GM23248 (cell line): ENCODE measurements around the gene OR5B2. TPM values are rescaled to one million over a fixed set of nuclear protein-coding genes. Genes with fewer than 3 reads are reported as not detected.

ENCODE experiments used
- DNase-seq: peaks from one replicate; pipeline ENCODE4 v3.0.0-alpha.2; 2015
- H2AFZ ChIP-seq: fragments of 200-600 bp; sonication (generic); 2 replicates; pipeline ENCODE4 v1.6.1; 2016; ENCODE audit warnings: antibody characterized with exemption
- H3F3A ChIP-seq: fragments of 200-600 bp; sonication (generic); 2 replicates; pipeline ENCODE4 v1.6.1; 2016; ENCODE audit warnings: mild to moderate bottlenecking, antibody characterized with exemption, mixed run types; ENCODE audit not compliant: insufficient read depth
- H3K27ac ChIP-seq: fragments of 200-600 bp; sonication (generic); 2 replicates; pipeline ENCODE4 v1.5.1; 2016; ENCODE audit warnings: mild to moderate bottlenecking
- H3K27me3 ChIP-seq: fragments of 200-600 bp; sonication (generic); replicated peaks from 2 replicates; pipeline ENCODE4 v1.6.1; 2016; ENCODE audit warnings: mild to moderate bottlenecking; ENCODE audit not compliant: insufficient read depth
- H3K36me3 ChIP-seq: fragments of 200-600 bp; sonication (generic); 2 replicates; pipeline ENCODE4 v1.6.1; 2016; ENCODE audit warnings: low read depth, mild to moderate bottlenecking
- H3K4me1 ChIP-seq: fragments of 200-600 bp; sonication (generic); 2 replicates; pipeline ENCODE4 v1.6.1; 2016; ENCODE audit warnings: mild to moderate bottlenecking; ENCODE audit not compliant: insufficient read depth
- H3K4me2 ChIP-seq: fragments of 200-600 bp; sonication (generic); one replicate; pipeline ENCODE4 v1.6.1; 2016; ENCODE audit warnings: mild to moderate bottlenecking; ENCODE audit not compliant: unreplicated experiment
- H3K4me3 ChIP-seq: fragments of 200-600 bp; sonication (generic); 2 replicates; pipeline ENCODE4 v1.5.1; 2016; ENCODE audit warnings: mild to moderate bottlenecking
- H3K79me2 ChIP-seq: fragments of 200-600 bp; sonication (generic); 2 replicates; pipeline ENCODE4 v1.6.1; 2016; ENCODE audit warnings: mild to moderate bottlenecking; ENCODE audit not compliant: insufficient read depth
- H3K9ac ChIP-seq: fragments of 200-600 bp; sonication (generic); 2 replicates; pipeline ENCODE4 v1.6.1; 2016; ENCODE audit warnings: mild to moderate bottlenecking
- H3K9me2 ChIP-seq: fragments of 200-600 bp; sonication (generic); 2 replicates; pipeline ENCODE4 v1.6.1; 2016; ENCODE audit warnings: mixed run types, mild to moderate bottlenecking, moderate library complexity; ENCODE audit not compliant: insufficient read depth
- H3K9me3 ChIP-seq: fragments of 200-600 bp; sonication (generic); one replicate; pipeline ENCODE4 v1.6.1; 2017; ENCODE audit warnings: low read depth
- H4K20me1 ChIP-seq: fragments of 200-600 bp; sonication (generic); 2 replicates; pipeline ENCODE4 v1.6.0; 2016; ENCODE audit not compliant: insufficient read depth
- EZH2 ChIP-seq: fragments of 200-600 bp; sonication (generic); IDR thresholded peaks from 2 replicates; pipeline ENCODE4 v1.6.1; 2018; ENCODE audit warnings: antibody characterized with exemption, mild to moderate bottlenecking; ENCODE audit not compliant: insufficient read depth, poor library complexity, severe bottlenecking
- EZH2phosphoT487 ChIP-seq: fragments of 200-600 bp; sonication (generic); IDR thresholded peaks from 2 replicates; pipeline ENCODE4 v1.6.1; 2018; ENCODE audit warnings: antibody characterized with exemption, moderate library complexity, mild to moderate bottlenecking, low read depth; ENCODE audit not compliant: insufficient read depth
- WGBS, 2 experiments: methylation state at CpG; one replicate each; pipeline ENCODE4 v1.1.6; 2015 to 2017; ENCODE audit warnings: low lambda C conversion rate in 2 of 2, low coverage in 1 of 2; ENCODE audit errors: missing lambda C conversion rate in 2 of 2; 5-methylcytosine and 5-hydroxymethylcytosine counted together
- in situ Hi-C: fragments of 300-500 bp; cut with MboI; formaldehyde crosslinking; loops from 2 replicates; pipeline ENCODE4 v1.15.0; 2020
- polyA plus RNA-seq: library from polyadenylated mRNA; unstranded; fragments of >200 nt; fragmentation: Nextera tagmentation; extraction: Ambion mirVana; gene quantifications from 2 replicates; pipeline ENCODE4 v1.2.1, GENCODE V29; 2016
- total RNA-seq: library from RNA; depleted of rRNA; stranded (reverse); fragments of >200 nt; shearing (Covaris generic); gene quantifications from 2 replicates; pipeline ENCODE4 v1.2.3, GENCODE V29; 2014

Gene OR5B2
- total and polyA plus RNA-seq, 2 experiments from 2014 or later, result not detected

DNA sequence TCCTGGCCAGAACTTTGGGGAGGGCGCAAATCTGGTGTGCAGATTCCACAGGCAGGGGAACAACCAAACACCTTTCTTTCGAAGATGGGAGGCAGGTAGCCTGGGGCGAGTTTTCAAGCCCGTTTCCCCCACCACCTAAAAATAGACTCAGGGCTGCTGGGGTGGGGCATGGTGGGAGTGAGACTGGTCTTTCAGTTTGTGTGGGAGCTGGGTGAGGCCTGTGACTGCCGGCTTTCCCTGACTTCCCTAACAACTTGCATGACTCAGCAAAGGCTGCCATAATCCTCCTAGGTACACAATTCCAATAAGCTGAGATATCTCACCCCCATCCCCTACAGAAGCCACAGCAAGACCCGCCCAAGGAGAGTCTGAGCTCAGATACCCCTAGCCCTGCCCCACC is 18.4 kb upstream of the OR5B2 start:
- Histone ChIP-seq H3K9ac (no peak overlapping the region), H3K27ac (no peak overlapping the region), H3K79me2 (no peaks in the 10 kb centered on the region), H3K9me2 (0 out of 2 replicates have a peak, but pooled peaks cover 3% of the 10 kb centered on the region), H3K27me3 (no peaks in the 10 kb centered on the region), H4K20me1 (no peaks in the 10 kb centered on the region), H3K36me3 (no peaks in the 10 kb centered on the region), H3K4me3 (no peak overlapping the region), H3K4me1 (no peaks in the 10 kb centered on the region), H2AFZ (no peak overlapping the region), H3K4me2 (no peak overlapping the region), H3F3A (no peaks in the 10 kb centered on the region), H3K9me3 (no peaks in the 10 kb centered on the region)
- in situ Hi-C loops, result no loop called here
- 39 to 42% methylated on average over 6 of the region's 6 CpGs for WGBS, 2 experiments
- no peak for DNase-seq
- TF ChIP-seq EZH2phosphoT487, result no peak
- TF ChIP-seq EZH2, result no peak

DNA sequence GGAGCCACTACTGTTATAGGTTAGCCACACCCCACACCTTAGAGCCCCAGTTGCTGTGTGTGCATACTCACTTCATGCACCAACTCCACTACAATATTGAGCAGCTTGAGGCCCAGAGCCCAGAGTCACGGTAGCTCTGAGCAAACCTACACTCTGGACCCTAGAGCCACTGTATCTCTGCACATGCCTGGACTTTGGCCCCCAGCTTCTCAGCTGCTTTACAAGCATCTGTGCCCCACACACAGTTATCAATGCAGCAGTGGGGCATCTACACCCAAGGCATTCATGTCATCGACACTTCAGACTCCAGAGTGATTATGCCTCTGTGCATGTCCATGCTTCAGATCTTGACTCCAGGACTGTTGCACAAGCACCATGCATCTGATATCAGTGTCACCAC is 16.4 kb upstream of the OR5B2 start:
- no peak for DNase-seq
- in situ Hi-C loops, result no loop called here
- Histone ChIP-seq H3K27me3 (no peaks in the 10 kb centered on the region), H3F3A (no peaks in the 10 kb centered on the region), H3K27ac (no peak overlapping the region), H4K20me1 (no peaks in the 10 kb centered on the region), H3K9ac (no peak overlapping the region), H3K9me3 (no peaks in the 10 kb centered on the region), H2AFZ (no peak overlapping the region), H3K36me3 (no peaks in the 10 kb centered on the region), H3K9me2 (0 out of 2 replicates have a peak, but pooled peaks cover 3% of the 10 kb centered on the region), H3K4me2 (no peak overlapping the region), H3K4me3 (no peak overlapping the region), H3K79me2 (no peaks in the 10 kb centered on the region), H3K4me1 (no peaks in the 10 kb centered on the region)
- WGBS, 2 experiments, result 51 to 52% methylated on average over 2 of the region's 2 CpGs
- TF ChIP-seq EZH2phosphoT487 (no peak), EZH2 (no peak)

DNA sequence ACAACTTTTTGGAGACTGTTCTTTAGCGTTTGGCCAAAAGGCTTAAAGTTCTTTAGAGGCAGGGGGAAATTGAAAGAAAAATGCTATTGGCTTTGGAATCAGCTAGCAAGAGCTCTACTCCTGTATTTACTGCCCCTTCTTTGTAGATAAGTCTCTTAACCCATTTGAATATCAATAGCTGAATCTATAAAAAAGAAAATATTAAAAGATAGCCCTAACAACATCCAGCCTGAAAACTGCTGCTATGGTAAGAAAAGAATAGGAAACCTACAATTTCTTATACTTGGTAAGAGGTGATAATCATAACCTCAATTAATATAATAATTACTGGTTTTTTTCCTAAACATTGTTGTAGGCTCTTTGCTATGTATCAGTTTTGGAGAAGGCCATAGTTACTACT is 14.2 kb upstream of the OR5B2 start, which contains the start of gene OR5B12:
OR5B12 (minus strand) TSS at position 101 of the 400 bp plus-strand sequence. CDS start 2,085 bp downstream, outside the sequence.
- Histone ChIP-seq H3K4me2 (no peak within 1 kb of the TSS), H3K79me2 (no peaks in the 10 kb centered on the region), H3K36me3 (no peaks in the 10 kb centered on the region), H2AFZ (no peak within 1 kb of the TSS), H3K9me2 (0 out of 2 replicates have a peak, but pooled peaks cover 3% of the 10 kb centered on the region), H3K27ac (no peak within 1 kb of the TSS), H3F3A (no peaks in the 10 kb centered on the region), H3K27me3 (no peaks in the 10 kb centered on the region), H3K9me3 (no peaks in the 10 kb centered on the region), H3K4me1 (no peaks in the 10 kb centered on the region), H3K9ac (no peak within 1 kb of the TSS), H4K20me1 (no peaks in the 10 kb centered on the region), H3K4me3 (no peak within 1 kb of the TSS)
- TF ChIP-seq EZH2phosphoT487 (no peak), EZH2 (no peak)
- WGBS, 2 experiments, result 27 to 48% methylated on average over 1 of the region's 1 CpG
- in situ Hi-C loops, result no loop called here
- no peak for DNase-seq

DNA sequence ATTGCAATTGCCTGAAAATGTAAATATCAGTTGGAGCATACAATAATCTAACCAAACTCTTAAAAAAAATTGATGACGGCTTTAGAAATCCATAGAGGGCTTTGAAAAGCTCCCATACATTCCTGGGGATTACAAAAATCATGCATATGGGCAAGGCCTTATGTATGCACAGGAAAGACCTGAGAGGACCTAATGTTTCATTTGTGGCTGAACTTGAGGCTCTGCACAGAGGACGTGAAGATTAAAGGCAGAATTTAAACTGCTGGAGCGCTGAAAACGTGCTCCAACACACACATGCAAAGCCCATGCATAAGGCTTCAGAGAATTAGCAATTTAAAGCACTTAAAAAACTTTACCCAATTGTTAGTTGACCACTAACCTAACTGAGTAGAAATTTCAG is 10.6 kb upstream of the OR5B2 start:
- no peaks in the 10 kb centered on the region for H3F3A ChIP-seq
- H3K79me2 ChIP-seq, result no peaks in the 10 kb centered on the region

DNA sequence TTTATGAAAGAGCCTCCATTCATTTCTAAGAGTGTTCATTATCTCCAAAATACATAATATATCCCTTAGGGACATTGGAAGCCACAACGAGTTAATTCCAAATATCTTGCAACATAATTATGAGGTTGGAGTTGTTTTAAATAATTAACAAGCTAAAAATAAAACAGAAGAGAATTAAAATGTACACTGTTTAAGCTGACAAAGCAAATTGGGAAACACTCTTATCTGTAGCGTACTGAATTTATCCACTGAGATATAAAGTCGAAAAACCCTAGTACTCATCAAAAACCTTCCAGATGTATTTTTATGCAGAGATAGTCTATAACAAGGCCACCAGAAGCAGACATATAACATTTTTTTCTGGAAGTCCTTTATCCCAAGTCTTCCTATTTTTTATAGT is 6.3 kb upstream of the OR5B2 start:
- Histone ChIP-seq H4K20me1 (no peaks in the 10 kb centered on the region), H3K9me3 (no peaks in the 10 kb centered on the region), H3K4me2 (no peak overlapping the region), H3K9ac (no peak overlapping the region), H3K4me1 (no peaks in the 10 kb centered on the region), H3K79me2 (no peaks in the 10 kb centered on the region), H2AFZ (no peak overlapping the region), H3K9me2 (no peaks in the 10 kb centered on the region), H3F3A (no peaks in the 10 kb centered on the region), H3K4me3 (no peak overlapping the region), H3K36me3 (no peaks in the 10 kb centered on the region), H3K27me3 (no peaks in the 10 kb centered on the region), H3K27ac (no peak overlapping the region)
- TF ChIP-seq EZH2phosphoT487 (no peak), EZH2 (no peak)
- in situ Hi-C loops, result no loop called here
- WGBS, 2 experiments, result 52 to 59% methylated on average over 3 of the region's 3 CpGs
- no peak for DNase-seq

More for the DNA sequence above, 10.6 kb upstream of the OR5B2 start:
- in situ Hi-C loops, result no loop called here
- WGBS, 2 experiments, result 22 to 34% methylated on average over 4 of the region's 4 CpGs
- Histone ChIP-seq H3K27me3 (no peaks in the 10 kb centered on the region), H3K27ac (no peak overlapping the region), H3K9ac (no peak overlapping the region), H4K20me1 (no peaks in the 10 kb centered on the region), H3K9me3 (no peaks in the 10 kb centered on the region), H3K36me3 (no peaks in the 10 kb centered on the region), H2AFZ (no peak overlapping the region), H3K4me3 (no peak overlapping the region), H3K4me1 (no peaks in the 10 kb centered on the region), H3K4me2 (no peak overlapping the region), H3K9me2 (0 out of 2 replicates have a peak, but pooled peaks cover 3% of the 10 kb centered on the region)
- no peak for DNase-seq
- TF ChIP-seq EZH2 (no peak), EZH2phosphoT487 (no peak)
